HG03442 (cell line): ENCODE measurements around the gene CTAGE8.
"Not testable (repeated sequence)": the region's sequence is repeated elsewhere in the genome, so short reads cannot be mapped to it uniquely, and the experiment has no call there.

Experiments
- ATAC-seq: cut with Tn5 transposase; IDR thresholded peaks from one replicate; pipeline ENCODE4 v1.9.1; 2021; ENCODE audit warnings: mild to moderate bottlenecking, moderate library complexity; ENCODE audit not compliant: unreplicated experiment

The CTAGE8 gene

GRCh38 chr7:144256112-144256511 is 13.0 kb downstream of the CTAGE8 start:
- no peak for ATAC-seq

DNA sequence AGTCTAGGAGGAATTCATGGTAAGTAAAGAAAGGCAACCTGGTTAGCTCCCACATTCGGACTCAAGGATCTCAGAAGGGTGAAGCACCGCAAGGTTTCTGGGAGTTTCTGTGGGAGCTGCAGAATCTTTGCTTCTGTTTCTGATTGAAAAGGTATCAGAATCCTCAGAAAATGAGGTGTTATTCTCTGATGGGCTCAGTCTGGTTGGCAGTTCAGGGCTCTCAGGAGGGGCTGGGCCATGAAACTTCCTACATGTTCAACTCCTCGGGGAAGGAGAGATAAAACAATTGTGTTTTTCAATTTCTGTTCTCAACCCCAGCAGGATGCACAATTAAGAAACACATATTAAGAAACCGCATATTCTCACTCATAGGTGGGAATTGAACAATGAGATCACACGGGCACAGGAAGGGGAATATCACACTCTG is 13.6 kb downstream of the CTAGE8 start:
- ATAC-seq: no peak

DNA sequence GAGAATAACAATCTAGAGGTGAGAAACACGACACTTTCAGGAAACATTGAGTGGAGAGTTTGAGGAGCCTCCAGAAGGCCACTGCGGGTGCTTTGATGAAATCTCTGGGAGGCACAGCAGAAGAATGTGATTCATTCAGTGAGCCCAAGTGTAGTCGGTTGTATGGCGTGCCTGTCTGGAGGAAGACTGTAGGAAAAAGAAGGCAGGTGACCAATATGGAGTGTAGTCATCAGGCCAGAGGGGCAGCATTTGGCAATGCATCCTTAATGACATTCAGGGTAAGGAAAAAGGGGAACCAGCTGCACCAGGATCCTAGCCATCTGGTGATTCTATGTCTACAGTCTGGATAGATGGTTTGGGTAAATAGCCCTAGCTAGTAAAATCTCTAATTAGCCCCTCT is 16.8 kb downstream of the CTAGE8 start:
- ATAC-seq: not testable (repeated sequence)

GRCh38 chr7:144247674-144248330 is 21.3 kb downstream of the CTAGE8 start:
- not testable (repeated sequence) for ATAC-seq

GRCh38 chr7:144246967-144247366 is 22.1 kb downstream of the CTAGE8 start:
- not testable (repeated sequence) for ATAC-seq

DNA sequence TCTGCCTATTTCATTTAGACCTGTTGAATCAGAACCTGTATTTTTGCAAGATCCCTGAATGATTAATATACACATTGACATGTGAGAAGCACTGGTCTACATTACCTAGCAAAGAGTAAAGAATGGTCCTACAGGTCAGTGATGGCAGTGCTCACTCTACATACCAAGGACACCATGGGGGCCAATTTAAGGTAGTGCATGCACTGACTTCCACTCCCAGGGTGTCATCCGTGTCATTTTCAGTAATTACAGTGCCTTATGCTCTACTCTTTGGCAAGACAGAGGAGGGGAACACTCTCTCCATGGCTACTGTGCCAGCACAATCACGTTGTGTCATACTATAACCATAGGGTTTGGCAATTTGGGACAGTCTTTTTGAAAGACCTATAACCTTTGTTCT is 23.7 kb downstream of the CTAGE8 start:
- ATAC-seq: not testable (repeated sequence)

DNA sequence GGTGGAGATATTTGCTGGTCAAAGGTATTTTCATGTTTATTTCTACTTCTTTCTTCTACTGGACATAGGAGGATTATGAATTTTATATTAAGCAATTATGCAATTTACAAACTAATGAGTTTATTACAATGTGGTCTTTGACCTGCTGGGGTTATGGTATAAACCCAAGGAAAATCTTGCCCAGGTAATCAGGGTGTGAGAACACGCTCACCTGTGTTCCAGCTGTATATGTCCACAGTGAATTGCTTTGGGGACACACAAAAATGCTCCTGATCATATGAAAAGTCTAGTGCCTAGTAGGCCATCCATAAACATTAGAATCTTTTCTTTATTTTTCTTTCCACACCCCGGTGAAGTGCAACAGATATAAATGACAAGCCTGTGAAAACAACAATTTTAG is 29.7 kb downstream of the CTAGE8 start, which contains the start of gene OR2A42:
OR2A42 (minus strand) TSS at position 241 of the 400 bp plus-strand sequence. CDS start 6,762 bp downstream, outside the sequence.
- ATAC-seq: not testable (repeated sequence)

DNA sequence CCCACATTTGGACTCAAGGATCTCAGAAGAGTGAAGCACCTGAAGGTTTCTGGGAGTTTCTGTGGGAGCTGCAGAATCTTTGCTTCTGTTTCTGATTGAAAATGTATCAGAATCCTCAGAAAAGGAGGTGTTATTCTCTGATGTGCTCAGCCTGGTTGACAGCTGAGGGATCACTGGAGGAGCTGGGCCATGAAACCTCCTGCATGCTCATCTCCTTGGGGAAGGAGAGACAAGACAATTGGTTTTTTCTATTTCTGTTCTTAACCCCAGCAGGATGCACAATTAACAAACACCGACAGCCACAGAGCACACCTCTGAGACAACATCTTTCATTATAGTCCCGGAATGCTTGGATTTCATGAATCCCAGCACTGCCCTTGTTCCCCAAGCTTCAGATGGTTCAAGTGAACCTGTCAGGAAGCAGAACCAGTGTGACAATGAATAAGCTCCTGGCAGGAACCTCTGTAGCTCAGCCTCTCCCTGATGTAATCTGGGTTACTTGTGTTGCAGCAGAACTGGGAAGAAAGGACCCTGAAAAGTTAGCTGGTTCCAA is 30.5 kb downstream of the CTAGE8 start:
- ATAC-seq: not testable (repeated sequence)

- not testable (repeated sequence) for ATAC-seq
These were observed 36.0 kb downstream of the CTAGE8 start for GRCh38 chr7:144233039-144233438.

DNA sequence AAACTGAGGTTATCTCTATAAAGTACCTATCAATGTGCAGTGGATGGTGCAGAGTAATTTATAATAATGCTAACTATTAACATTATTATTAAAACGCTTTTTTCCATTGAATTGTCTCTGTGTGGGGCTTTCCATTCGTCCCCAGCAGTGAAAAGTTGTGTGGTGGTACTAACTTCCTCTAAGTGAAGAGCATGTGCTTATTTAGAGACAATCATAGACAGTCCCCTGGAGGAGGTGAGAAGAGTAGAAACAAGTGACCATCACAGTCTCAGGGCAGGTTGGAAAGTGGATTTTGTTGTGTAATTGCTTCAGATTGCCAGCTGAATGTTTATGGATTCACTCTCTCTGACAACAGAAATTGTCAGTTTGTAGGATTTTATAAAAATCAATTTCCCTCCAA is 38.1 kb downstream of the CTAGE8 start:
- ATAC-seq: not testable (repeated sequence)

DNA sequence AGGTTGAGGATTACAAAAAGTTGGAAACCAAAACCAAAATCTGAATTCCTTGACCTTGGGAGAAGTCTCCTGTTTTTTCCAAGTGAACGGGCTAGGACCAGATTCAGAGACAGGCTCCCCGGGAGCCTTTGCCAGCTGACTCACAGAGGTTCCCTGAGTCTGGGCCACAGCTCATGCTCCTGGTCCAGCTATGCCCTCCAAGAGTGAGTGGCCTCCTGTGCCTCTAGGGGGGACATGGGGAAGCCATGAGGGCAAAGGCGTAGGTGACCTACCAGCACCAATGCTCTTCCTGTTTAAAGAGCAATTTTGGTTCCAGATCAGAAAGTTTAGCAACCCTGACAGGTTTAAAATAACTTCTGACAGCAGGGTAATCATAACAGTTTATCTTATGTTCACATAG is 40.3 kb downstream of the CTAGE8 start:
- ATAC-seq: not testable (repeated sequence)

GRCh38 chr7:144226866-144227265 is 42.2 kb downstream of the CTAGE8 start:
- ATAC-seq: not testable (repeated sequence)

DNA sequence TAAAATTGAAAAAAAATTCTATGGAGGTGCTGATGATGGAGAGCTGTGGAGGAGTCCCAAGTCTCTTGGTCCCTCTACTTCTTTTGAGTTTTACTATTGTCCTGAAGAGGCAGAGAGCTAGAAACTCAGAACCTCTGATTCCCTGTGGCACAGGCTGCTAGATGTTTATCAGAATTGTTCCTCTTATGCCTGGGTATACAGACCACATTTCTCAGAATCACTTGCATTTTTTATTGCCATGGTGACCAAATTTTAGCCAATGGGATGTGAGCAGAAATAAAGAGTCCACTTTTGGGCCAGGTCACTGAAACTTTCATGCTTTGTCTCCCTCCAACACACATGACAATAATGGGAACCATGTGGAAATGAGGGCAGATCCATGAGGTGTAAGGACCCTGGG is 45.4 kb downstream of the CTAGE8 start:
- not testable (repeated sequence) for ATAC-seq

- ATAC-seq: not testable (repeated sequence)
These were observed 48.6 kb downstream of the CTAGE8 start for GRCh38 chr7:144220531-144220930.

GRCh38 chr7:144219149-144219548 is 49.9 kb downstream of the CTAGE8 start:
- ATAC-seq: not testable (repeated sequence)

GRCh38 chr7:144218581-144218980 is 50.5 kb downstream of the CTAGE8 start:
- not testable (repeated sequence) for ATAC-seq

- ATAC-seq: not testable (repeated sequence)
These were observed 51.9 kb downstream of the CTAGE8 start for GRCh38 chr7:144217200-144217599.
